HG03025 (cell line): Measurements from ENCODE around the gene NKX6-1.

ENCODE experiments used
- ATAC-seq: cut with Tn5 transposase; IDR thresholded peaks from one replicate; pipeline ENCODE4 v1.9.1; 2021; ENCODE audit warnings: mild to moderate bottlenecking, moderate library complexity; ENCODE audit not compliant: unreplicated experiment, low FRiP score

Gene NKX6-1

GRCh38 chr4:84499624-84499982 lies 511 bp upstream of the NKX6-1 start:
- no peak for ATAC-seq

GRCh38 chr4:84498203-84498934 lies 723 bp downstream of the NKX6-1 start:
- no peak for ATAC-seq

GRCh38 chr4:84497504-84498202 lies 1.4 kb downstream of the NKX6-1 start:
- no peak for ATAC-seq

- ATAC-seq, result no peak
Observed at GRCh38 chr4:84496706-84497503, 2.2 kb downstream of the NKX6-1 start.

GRCh38 chr4:84496331-84496705 lies 2.8 kb downstream of the NKX6-1 start:
- ATAC-seq, result no peak

- no peak for ATAC-seq
Observed at GRCh38 chr4:84495794-84496261, 3.3 kb downstream of the NKX6-1 start.

GRCh38 chr4:84495118-84495793 lies 3.8 kb downstream of the NKX6-1 start:
- no peak for ATAC-seq

- ATAC-seq, result no peak
Observed at GRCh38 chr4:84494531-84494930, 4.6 kb downstream of the NKX6-1 start.

GRCh38 chr4:84494076-84494475 lies 5.0 kb downstream of the NKX6-1 start:
- ATAC-seq, result no peak

- no peak for ATAC-seq
Observed at GRCh38 chr4:84493092-84493850, 5.8 kb downstream of the NKX6-1 start.

GRCh38 chr4:84492737-84493091 lies 6.4 kb downstream of the NKX6-1 start:
- no peak for ATAC-seq

GRCh38 chr4:84492290-84492689 lies 6.8 kb downstream of the NKX6-1 start:
- no peak for ATAC-seq

GRCh38 chr4:84491481-84491880 lies 7.6 kb downstream of the NKX6-1 start:
- no peak for ATAC-seq

GRCh38 chr4:84490663-84491062 lies 8.4 kb downstream of the NKX6-1 start:
- no peak for ATAC-seq

- ATAC-seq, result no peak
Observed at GRCh38 chr4:84484236-84484635, 14.9 kb downstream of the NKX6-1 start.

GRCh38 chr4:84483688-84484087 lies 15.4 kb downstream of the NKX6-1 start:
- no peak for ATAC-seq

GRCh38 chr4:84482564-84483563 lies 16.2 kb downstream of the NKX6-1 start:
- no peak for ATAC-seq

GRCh38 chr4:84481860-84482245 lies 17.2 kb downstream of the NKX6-1 start:
- no peak for ATAC-seq
